Measurements from ENCODE around the gene NLRP8.
"Not testable (repeated sequence)": the region's sequence is repeated elsewhere in the genome, so short reads cannot be mapped to it uniquely, and the experiment has no call there.

Gene NLRP8

GRCh38 chr19:55929258-55929657 lies 18.4 kb upstream of the NLRP8 start:
- H2BK15ac ChIP-seq (replicated peaks; ENCODE audit: low read depth); H3K79me2 ChIP-seq (ENCODE audit: control insufficient read depth, insufficient read depth, low read length); H3K18ac ChIP-seq (ENCODE audit: low read length); H3K4ac ChIP-seq (ENCODE audit: low read depth, low read length); H4K8ac ChIP-seq (ENCODE audit: low read depth, low read length); H3K4me1 ChIP-seq (ENCODE audit: control insufficient read depth, low read depth, low read length); H3K56ac ChIP-seq (ENCODE audit: low read length); H3K27me3 ChIP-seq (ENCODE audit: insufficient read depth, low read length, poor library complexity); DNase-seq; H3K9ac ChIP-seq (ENCODE audit: low read length); H4K5ac ChIP-seq (ENCODE audit: low read length); H2AK5ac ChIP-seq (ENCODE audit: low read length); H2BK120ac ChIP-seq (ENCODE audit: low read depth, low read length); H2BK5ac ChIP-seq (ENCODE audit: low read length); H3K4me3 ChIP-seq (ENCODE audit: low read length); H3K23ac ChIP-seq (ENCODE audit: low read length); H3K36me3 ChIP-seq (ENCODE audit: control insufficient read depth, insufficient read depth, low read length); H3K79me1 ChIP-seq (ENCODE audit: low read length); H3K4me2 ChIP-seq (ENCODE audit: low read length); H3K27ac ChIP-seq (ENCODE audit: low read depth, low read length): not testable (repeated sequence)
- no CpG with 5 or more reads among the region's 5 CpGs for WGBS (ENCODE audit: extremely low coverage, insufficient coverage, low lambda C conversion rate)

GRCh38 chr19:55930996-55931515 lies 16.6 kb upstream of the NLRP8 start:
- Histone ChIP-seq H3K4me1 (ENCODE audit: control insufficient read depth, low read depth, low read length) (no peaks in the 10 kb centered on the region), H3K36me3 (ENCODE audit: control insufficient read depth, insufficient read depth, low read length) (no peaks in the 10 kb centered on the region), H2AK5ac (ENCODE audit: low read length) (no peak overlapping the region), H3K27me3 (ENCODE audit: insufficient read depth, low read length, poor library complexity) (no peaks in the 10 kb centered on the region), H3K18ac (ENCODE audit: low read length) (no peak overlapping the region), H2BK120ac (ENCODE audit: low read depth, low read length) (no peak overlapping the region), H3K56ac (ENCODE audit: low read length) (no peak overlapping the region), H2BK15ac (replicated peaks; ENCODE audit: low read depth) (no peak overlapping the region), H3K79me2 (ENCODE audit: control insufficient read depth, insufficient read depth, low read length) (no peaks in the 10 kb centered on the region), H4K8ac (ENCODE audit: low read depth, low read length) (no peak overlapping the region), H4K5ac (ENCODE audit: low read length) (no peak overlapping the region), H2BK5ac (ENCODE audit: low read length) (no peak overlapping the region), H3K23ac (ENCODE audit: low read length) (no peak overlapping the region), H3K4ac (ENCODE audit: low read depth, low read length) (no peak overlapping the region), H3K4me2 (ENCODE audit: low read length) (no peak overlapping the region), H3K9ac (ENCODE audit: low read length) (no peak overlapping the region), H3K79me1 (ENCODE audit: low read length) (no peaks in the 10 kb centered on the region), H3K27ac (ENCODE audit: low read depth, low read length) (no peak overlapping the region), H3K4me3 (ENCODE audit: low read length) (no peak overlapping the region)
- DNase-seq: no peak
- no CpG with 5 or more reads among the region's 14 CpGs for WGBS (ENCODE audit: extremely low coverage, insufficient coverage, low lambda C conversion rate)

GRCh38 chr19:55931936-55932386 lies 15.7 kb upstream of the NLRP8 start, which contains the start of gene NLRP13:
Gene NLRP13 (minus strand): TSS chr19:55932336. CDS start chr19:55932311, 25 bp downstream.
- Histone ChIP-seq H3K4me1 (ENCODE audit: control insufficient read depth, low read depth, low read length) (no peaks in the 10 kb centered on the region), H3K4me2 (ENCODE audit: low read length) (no peak within 1 kb of the TSS), H3K9ac (ENCODE audit: low read length) (no peak within 1 kb of the TSS), H2AK5ac (ENCODE audit: low read length) (no peak within 1 kb of the TSS), H3K4me3 (ENCODE audit: low read length) (no peak within 1 kb of the TSS), H2BK15ac (replicated peaks; ENCODE audit: low read depth) (no peak within 1 kb of the TSS), H3K79me2 (ENCODE audit: control insufficient read depth, insufficient read depth, low read length) (no peaks in the 10 kb centered on the region), H3K79me1 (ENCODE audit: low read length) (no peaks in the 10 kb centered on the region), H2BK120ac (ENCODE audit: low read depth, low read length) (no peak within 1 kb of the TSS), H3K27ac (ENCODE audit: low read depth, low read length) (no peak within 1 kb of the TSS), H4K5ac (ENCODE audit: low read length) (no peak within 1 kb of the TSS), H4K8ac (ENCODE audit: low read depth, low read length) (no peak within 1 kb of the TSS), H3K27me3 (ENCODE audit: insufficient read depth, low read length, poor library complexity) (no peaks in the 10 kb centered on the region), H3K56ac (ENCODE audit: low read length) (no peak within 1 kb of the TSS), H3K23ac (ENCODE audit: low read length) (no peak within 1 kb of the TSS), H3K18ac (ENCODE audit: low read length) (no peak within 1 kb of the TSS), H3K4ac (ENCODE audit: low read depth, low read length) (no peak within 1 kb of the TSS), H3K36me3 (ENCODE audit: control insufficient read depth, insufficient read depth, low read length) (no peaks in the 10 kb centered on the region), H2BK5ac (ENCODE audit: low read length) (no peak within 1 kb of the TSS)
- WGBS (ENCODE audit: extremely low coverage, insufficient coverage, low lambda C conversion rate): no CpG with 5 or more reads among the region's 8 CpGs
- DNase-seq: no peak

GRCh38 chr19:55935206-55935605 lies 12.4 kb upstream of the NLRP8 start:
- no peak overlapping the region for H3K4ac ChIP-seq (ENCODE audit: low read depth, low read length)
- H3K4me1 ChIP-seq (ENCODE audit: control insufficient read depth, low read depth, low read length): no peaks in the 10 kb centered on the region
- no peaks in the 10 kb centered on the region for H3K27me3 ChIP-seq (ENCODE audit: insufficient read depth, low read length, poor library complexity)
- no peak overlapping the region for H2BK120ac ChIP-seq (ENCODE audit: low read depth, low read length)
- H4K5ac ChIP-seq (ENCODE audit: low read length): no peak overlapping the region
- no peak for DNase-seq
- no peaks in the 10 kb centered on the region for H3K79me2 ChIP-seq (ENCODE audit: control insufficient read depth, insufficient read depth, low read length)
- no peak overlapping the region for H3K23ac ChIP-seq (ENCODE audit: low read length)
- no peak overlapping the region for H2BK5ac ChIP-seq (ENCODE audit: low read length)
- no peak overlapping the region for H3K27ac ChIP-seq (ENCODE audit: low read depth, low read length)
- H3K79me1 ChIP-seq (ENCODE audit: low read length): no peaks in the 10 kb centered on the region
- no peaks in the 10 kb centered on the region for H3K36me3 ChIP-seq (ENCODE audit: control insufficient read depth, insufficient read depth, low read length)
- H3K9ac ChIP-seq (ENCODE audit: low read length): no peak overlapping the region
- no peak overlapping the region for H3K18ac ChIP-seq (ENCODE audit: low read length)
- H3K4me2 ChIP-seq (ENCODE audit: low read length): no peak overlapping the region
- H3K4me3 ChIP-seq (ENCODE audit: low read length): no peak overlapping the region
- no peak overlapping the region for H4K8ac ChIP-seq (ENCODE audit: low read depth, low read length)
- H2BK15ac ChIP-seq (replicated peaks; ENCODE audit: low read depth): no peak overlapping the region
- no peak overlapping the region for H2AK5ac ChIP-seq (ENCODE audit: low read length)
- no CpG with 5 or more reads among the region's 9 CpGs for WGBS (ENCODE audit: extremely low coverage, insufficient coverage, low lambda C conversion rate)
- no peak overlapping the region for H3K56ac ChIP-seq (ENCODE audit: low read length)

- Histone ChIP-seq H3K56ac (ENCODE audit: low read length) (no peak overlapping the region), H3K79me1 (ENCODE audit: low read length) (no peaks in the 10 kb centered on the region), H3K27ac (ENCODE audit: low read depth, low read length) (no peak overlapping the region), H3K23ac (ENCODE audit: low read length) (no peak overlapping the region), H3K18ac (ENCODE audit: low read length) (no peak overlapping the region), H3K9ac (ENCODE audit: low read length) (no peak overlapping the region), H4K8ac (ENCODE audit: low read depth, low read length) (no peak overlapping the region), H3K4me3 (ENCODE audit: low read length) (no peak overlapping the region), H2BK120ac (ENCODE audit: low read depth, low read length) (no peak overlapping the region), H3K27me3 (ENCODE audit: insufficient read depth, low read length, poor library complexity) (no peaks in the 10 kb centered on the region), H3K36me3 (ENCODE audit: control insufficient read depth, insufficient read depth, low read length) (no peaks in the 10 kb centered on the region), H4K5ac (ENCODE audit: low read length) (no peak overlapping the region), H2AK5ac (ENCODE audit: low read length) (no peak overlapping the region), H3K4me1 (ENCODE audit: control insufficient read depth, low read depth, low read length) (no peaks in the 10 kb centered on the region), H2BK15ac (replicated peaks; ENCODE audit: low read depth) (no peak overlapping the region), H3K79me2 (ENCODE audit: control insufficient read depth, insufficient read depth, low read length) (no peaks in the 10 kb centered on the region), H3K4me2 (ENCODE audit: low read length) (no peak overlapping the region), H3K4ac (ENCODE audit: low read depth, low read length) (no peak overlapping the region), H2BK5ac (ENCODE audit: low read length) (no peak overlapping the region)
- no CpG with 5 or more reads among the region's 7 CpGs for WGBS (ENCODE audit: extremely low coverage, insufficient coverage, low lambda C conversion rate)
- DNase-seq: no peak
Observed at GRCh38 chr19:55939206-55939605, 8.4 kb upstream of the NLRP8 start.

GRCh38 chr19:55940306-55940705 lies 7.3 kb upstream of the NLRP8 start:
- no CpG with 5 or more reads among the region's 11 CpGs for WGBS (ENCODE audit: extremely low coverage, insufficient coverage, low lambda C conversion rate)
- Histone ChIP-seq H3K27me3 (ENCODE audit: insufficient read depth, low read length, poor library complexity) (no peaks in the 10 kb centered on the region), H3K9ac (ENCODE audit: low read length) (no peak overlapping the region), H3K27ac (ENCODE audit: low read depth, low read length) (no peak overlapping the region), H3K79me1 (ENCODE audit: low read length) (no peaks in the 10 kb centered on the region), H3K23ac (ENCODE audit: low read length) (no peak overlapping the region), H3K56ac (ENCODE audit: low read length) (no peak overlapping the region), H4K8ac (ENCODE audit: low read depth, low read length) (no peak overlapping the region), H3K79me2 (ENCODE audit: control insufficient read depth, insufficient read depth, low read length) (no peaks in the 10 kb centered on the region), H3K4me3 (ENCODE audit: low read length) (no peak overlapping the region), H2BK15ac (replicated peaks; ENCODE audit: low read depth) (no peak overlapping the region), H2AK5ac (ENCODE audit: low read length) (no peak overlapping the region), H2BK5ac (ENCODE audit: low read length) (no peak overlapping the region), H4K5ac (ENCODE audit: low read length) (no peak overlapping the region), H3K4me2 (ENCODE audit: low read length) (no peak overlapping the region), H2BK120ac (ENCODE audit: low read depth, low read length) (no peak overlapping the region), H3K4ac (ENCODE audit: low read depth, low read length) (no peak overlapping the region), H3K36me3 (ENCODE audit: control insufficient read depth, insufficient read depth, low read length) (no peaks in the 10 kb centered on the region), H3K4me1 (ENCODE audit: control insufficient read depth, low read depth, low read length) (no peaks in the 10 kb centered on the region), H3K18ac (ENCODE audit: low read length) (no peak overlapping the region)
- DNase-seq: no peak

Measured in mesendoderm (in vitro differentiated cells).